Stimulated activated CD4-positive, alpha-beta T cell treated with anti-CD3 and anti-CD28 coated beads, Interleukin-1b, Interleukin-23, amount 100 ng/mL, for 24 hours (primary cell): ENCODE results near the gene SMIM38.

Source experiments
- DNase-seq, 4 experiments: peaks; one replicate each; pipeline ENCODE4 v3.0.0-alpha.2; 2020; ENCODE audit warnings: low read depth in 4 of 4, low spot score in 1 of 4

Gene SMIM38

DNA sequence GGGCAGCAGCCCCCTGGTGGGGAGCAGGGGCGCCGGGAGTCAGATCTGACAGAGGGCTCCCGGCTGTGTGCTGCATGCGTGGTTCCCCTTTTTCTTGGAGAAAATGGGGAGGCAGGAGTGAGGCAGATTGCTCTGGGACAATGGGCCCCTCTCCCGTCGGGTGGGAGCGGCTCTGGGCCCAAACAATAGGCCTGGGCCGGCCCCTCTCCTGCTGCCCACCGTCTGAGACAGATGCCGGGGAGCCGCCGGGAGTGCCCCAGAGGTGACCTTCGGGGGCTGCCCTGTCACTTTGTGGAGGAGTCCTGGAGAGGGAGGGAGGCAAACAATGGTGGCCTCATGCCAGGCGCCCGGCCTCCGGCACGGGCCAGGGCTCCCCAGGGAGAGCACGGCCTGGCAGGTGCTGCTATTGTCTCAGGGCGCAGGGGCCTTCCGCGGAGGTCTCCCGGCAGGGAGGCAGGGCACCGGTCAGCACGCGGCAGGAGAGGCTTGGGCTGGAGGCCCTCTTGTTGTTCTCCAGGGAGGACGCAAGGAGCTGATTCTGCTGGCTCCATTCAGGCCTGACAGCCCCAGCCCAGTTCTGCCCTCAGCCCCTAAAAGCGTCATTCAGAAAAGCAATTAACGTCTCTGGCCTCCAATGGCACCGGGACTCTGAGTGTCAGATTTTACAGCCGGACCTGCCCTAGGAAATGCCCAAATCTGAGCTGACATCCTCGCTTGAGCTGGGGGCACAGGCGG, 44.8 kb downstream of the SMIM38 start:
- no peak for DNase-seq

DNA sequence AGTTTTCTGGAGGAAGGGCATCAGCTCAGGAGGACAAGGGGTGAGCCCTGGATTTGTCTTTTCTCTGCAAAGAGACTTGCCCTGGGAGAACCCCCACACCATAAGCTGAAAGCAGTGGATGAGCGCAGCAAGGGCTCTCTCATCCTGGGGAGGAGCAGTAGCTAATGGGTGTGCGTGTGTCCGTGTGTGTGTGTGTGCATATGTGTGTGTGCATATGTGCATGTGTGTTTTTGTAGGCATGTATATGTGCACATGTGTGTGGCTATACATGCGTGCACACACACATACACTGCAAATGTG, 45.3 kb downstream of the SMIM38 start:
- DNase-seq = no peak

DNA sequence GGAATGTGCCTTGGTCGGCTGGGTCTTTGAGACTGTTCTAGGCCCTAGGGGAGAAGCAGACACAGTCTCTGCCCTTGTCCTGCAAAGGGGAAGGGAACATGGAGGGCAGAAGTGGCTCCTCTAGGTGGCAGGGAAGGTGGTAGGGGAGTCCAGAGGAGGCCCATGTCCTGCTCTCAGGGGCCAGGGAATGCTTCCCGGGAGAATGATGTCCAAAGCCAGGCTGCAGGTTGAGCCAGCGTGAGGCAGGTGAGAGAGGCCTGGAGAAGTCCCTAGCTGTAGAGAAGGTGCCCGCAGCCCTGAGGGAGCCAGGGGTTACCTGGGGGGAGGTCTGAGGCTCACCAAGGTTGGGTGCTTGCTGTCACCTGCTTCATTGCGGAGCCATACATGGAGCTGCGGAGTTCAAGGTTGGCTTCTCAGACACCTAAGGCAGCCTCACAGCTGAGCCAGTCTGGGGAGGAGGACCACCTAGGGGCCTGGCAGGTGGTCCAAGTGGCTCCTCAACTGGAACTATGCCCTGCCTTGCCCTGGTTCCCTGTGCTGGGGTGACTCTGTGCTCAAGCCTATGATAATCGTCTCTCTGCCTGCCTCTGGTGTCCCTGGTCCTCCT, 46.1 kb downstream of the SMIM38 start:
- DNase-seq = no peak

DNA sequence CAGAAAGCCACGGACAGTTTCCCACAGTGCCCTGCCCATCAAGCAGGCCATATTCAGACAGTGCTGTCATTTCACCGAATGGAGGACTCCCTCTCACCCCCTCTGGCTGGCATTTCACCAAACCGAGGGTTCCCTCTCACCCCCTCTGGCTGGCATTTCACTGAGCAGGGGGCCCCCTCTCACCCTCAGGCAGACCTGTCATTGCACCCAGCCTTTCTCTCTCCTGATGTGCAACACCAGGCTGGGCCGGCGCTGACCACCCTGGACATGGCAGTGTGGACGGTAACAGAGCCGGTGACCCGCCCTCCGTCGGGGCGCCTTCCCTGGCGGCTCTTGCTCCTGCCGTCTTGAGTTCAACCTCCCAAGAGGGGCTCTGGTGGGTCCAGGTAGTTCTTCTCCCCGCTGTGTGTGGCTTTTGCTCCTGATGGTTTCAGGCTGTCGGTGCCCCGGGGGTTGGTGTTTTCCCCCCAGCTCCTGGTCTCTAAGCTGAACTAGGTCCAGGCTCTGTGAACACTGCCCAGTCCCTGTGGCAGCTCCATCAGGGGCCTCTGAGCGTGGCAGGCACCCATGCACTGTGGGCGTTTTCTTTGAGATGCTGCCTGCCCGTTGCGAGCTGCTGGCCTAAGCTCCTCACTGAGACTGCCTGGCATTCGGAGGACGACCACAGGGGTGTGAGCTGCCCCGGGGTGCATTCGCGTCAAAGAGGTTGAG, 46.9 kb downstream of the SMIM38 start:
- DNase-seq = no peak

DNA sequence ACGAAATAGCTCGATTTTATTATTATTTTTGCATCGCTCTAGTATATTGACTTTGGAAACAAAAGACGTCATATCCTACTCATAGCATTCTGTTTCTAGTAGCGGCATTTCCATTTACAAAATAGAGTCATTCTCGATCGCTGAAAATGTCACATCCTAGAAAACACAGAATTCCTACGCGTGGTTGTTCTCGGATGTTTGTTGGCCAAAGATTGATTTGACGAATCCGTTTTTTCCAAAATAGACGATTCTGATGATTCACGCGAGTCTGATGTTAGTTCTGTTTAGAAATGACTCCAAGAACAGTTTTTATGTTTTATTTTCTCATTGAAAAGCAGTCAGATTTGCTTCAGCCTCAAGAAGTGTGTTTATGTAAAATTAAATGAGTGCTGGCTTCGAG, 47.6 kb downstream of the SMIM38 start:
- DNase-seq = no peak

DNA sequence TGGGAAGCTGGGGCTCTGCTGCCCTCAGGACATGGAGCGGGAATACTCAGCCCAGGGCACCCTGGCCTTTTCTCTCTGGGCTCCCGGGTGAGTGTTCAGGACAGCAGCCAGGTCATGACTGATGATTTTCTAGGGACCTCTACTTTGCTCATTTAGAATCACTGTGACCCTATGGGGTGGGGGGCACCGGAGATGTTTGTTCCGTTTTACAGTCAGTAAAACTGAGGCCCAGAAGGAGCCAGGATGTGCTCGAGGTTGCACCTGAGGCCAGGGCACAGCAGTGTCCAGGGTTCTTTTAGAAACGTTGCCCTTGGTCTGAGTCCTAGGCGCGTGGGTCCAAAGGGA, 48.1 kb downstream of the SMIM38 start:
- DNase-seq = no peak

DNA sequence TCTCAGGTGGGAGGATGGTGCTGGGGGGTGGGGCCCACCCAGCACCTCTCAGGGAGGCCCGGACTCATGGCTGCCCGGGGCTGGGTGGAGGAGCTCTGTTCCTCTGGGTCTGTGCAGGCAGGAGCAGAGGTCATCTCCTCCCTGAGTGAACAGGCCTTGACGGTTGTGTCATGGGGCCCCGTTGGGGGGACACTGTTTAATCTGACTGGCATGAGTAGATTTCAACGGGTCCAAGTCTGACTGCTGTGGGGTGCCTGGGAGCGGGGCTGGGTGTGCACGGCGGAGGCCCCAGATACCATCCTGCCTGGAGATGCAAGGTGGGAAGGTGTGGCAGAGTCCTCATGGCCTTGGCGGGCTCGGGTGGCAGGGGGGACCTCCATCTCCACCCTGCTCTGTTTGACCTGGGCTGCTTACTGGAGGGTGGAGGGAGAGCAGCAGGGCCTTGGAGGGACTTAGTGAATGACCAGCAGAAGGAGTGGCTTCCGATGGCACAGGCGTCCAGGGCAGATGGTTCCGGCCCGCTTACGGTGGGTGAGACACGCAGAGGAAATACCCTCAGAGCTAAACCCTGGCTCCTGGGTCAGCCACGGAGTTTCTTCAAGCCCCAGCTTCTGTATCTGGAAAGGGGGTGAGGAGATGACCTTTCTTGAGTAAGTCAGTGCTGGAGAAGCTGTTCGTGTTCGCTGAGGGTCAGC, 48.7 kb downstream of the SMIM38 start:
- no peak for DNase-seq

DNA sequence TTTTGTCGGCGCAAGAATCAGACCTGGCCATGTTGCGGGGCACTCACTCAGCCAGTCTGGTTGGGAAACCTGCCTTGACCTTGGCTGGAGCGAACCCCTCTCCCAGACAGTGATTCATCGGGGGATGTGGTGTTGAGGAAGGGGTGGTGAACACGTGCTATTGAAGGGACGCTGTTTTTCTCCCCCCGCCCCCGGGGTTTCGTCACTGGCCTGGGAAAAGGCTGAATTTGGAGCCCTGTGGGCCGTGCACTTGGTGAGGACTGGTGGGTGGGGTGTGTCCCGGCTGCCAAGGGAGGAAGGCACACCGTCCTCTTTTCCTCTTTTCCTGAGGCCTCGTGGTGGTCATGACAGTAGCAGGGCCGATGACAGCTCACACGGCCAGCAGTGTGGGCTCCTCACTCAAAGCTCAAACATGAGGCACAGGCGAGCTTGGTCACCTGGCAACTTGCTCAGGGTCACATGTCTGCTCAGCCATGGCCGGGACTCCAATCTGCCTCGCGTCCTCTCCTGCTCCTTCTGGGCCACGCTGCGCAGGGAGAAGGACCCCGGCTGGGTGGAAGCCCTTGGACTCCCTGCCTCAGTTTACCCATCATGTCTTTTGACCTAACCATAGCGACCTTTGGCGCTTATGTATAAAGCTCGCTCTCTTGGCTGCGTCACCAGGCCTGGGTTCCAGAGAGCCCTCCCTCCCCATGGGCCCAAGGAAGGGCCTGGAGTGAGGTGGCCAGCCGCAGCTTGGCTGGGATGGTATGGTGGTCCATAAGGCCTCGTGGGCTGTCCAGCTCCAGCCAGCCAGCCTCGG, 49.4 kb downstream of the SMIM38 start:
- DNase-seq = no peak
